Activated naive CD8-positive, alpha-beta T cell treated with anti-CD3 and anti-CD28 coated beads, Interleukin-2, amount 50 U/mL, for 24 hours (primary cell): Measurements from ENCODE around the gene REXO4.

Experiments
- ATAC-seq: fragments of 150-1000 bp; cut with Tn5 transposase; one replicate; pipeline ENCODE4 v1.10.0; 2021
- DNase-seq: peaks from one replicate; pipeline ENCODE4 v3.0.0; 2021
- H3K27ac Mint-ChIP-seq: one replicate; pipeline ENCODE4 v1.8.0; 2021; ENCODE audit warnings: mild to moderate bottlenecking, mixed read lengths
- H3K27me3 Mint-ChIP-seq: one replicate; pipeline ENCODE4 v1.8.0; 2021; ENCODE audit warnings: mixed read lengths
- H3K36me3 Mint-ChIP-seq: one replicate; pipeline ENCODE4 v1.8.0; 2021; ENCODE audit warnings: low read depth, mixed read lengths
- H3K4me1 Mint-ChIP-seq: one replicate; pipeline ENCODE4 v1.8.0; 2021; ENCODE audit warnings: mixed read lengths
- H3K4me3 Mint-ChIP-seq: one replicate; pipeline ENCODE4 v1.8.0; 2021; ENCODE audit warnings: mild to moderate bottlenecking, moderate library complexity, mixed read lengths
- H3K9me3 Mint-ChIP-seq: one replicate; pipeline ENCODE4 v1.8.0; 2021; ENCODE audit warnings: mixed read lengths

The REXO4 gene

GRCh38 chr9:133362359-133363044 lies 55.3 kb downstream of the REXO4 start:
- H3K9me3 Mint-ChIP-seq, result no peaks in the 10 kb centered on the region
- DNase-seq, result no peak
- H3K27ac Mint-ChIP-seq, result peak overlapping the region; percentile 52
- no peak for ATAC-seq
- H3K36me3 Mint-ChIP-seq, result peaks cover 55% of the 10 kb centered on the region
- H3K4me1 Mint-ChIP-seq, result peaks cover 43% of the 10 kb centered on the region
- no peak overlapping the region for H3K4me3 Mint-ChIP-seq
- no peaks in the 10 kb centered on the region for H3K27me3 Mint-ChIP-seq

DNA sequence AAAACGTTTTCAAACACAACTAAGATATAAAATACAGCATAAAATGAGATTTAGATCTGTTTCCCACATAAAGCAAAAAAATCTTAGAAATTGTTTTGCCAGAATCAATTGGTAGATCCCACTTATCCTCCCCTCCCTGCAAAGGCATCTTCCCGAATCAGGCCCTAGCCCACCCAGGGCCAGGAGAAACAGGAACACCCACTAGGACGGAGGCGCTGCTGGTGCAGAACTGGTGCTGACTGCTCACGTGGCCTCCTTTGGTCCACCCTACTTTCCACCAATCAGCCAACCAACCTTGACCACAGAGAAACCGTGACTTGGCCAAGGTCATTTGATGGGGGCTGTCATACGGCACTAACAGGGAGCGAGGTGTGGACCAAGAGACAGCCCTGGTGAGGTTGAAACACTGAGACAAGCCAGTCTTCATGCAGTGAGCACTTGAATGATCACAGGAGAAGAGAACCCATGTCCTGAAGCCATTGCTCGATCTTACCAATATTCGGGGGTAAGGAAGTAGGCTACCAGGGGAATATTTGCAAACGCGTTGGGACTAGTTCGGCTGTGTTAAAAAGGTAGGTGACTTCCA lies 56.2 kb downstream of the REXO4 start:
- no peak overlapping the region for H3K4me3 Mint-ChIP-seq
- no peak for ATAC-seq

GRCh38 chr9:133360400-133361393 lies 57.1 kb downstream of the REXO4 start:
- peak; percentile 19 for ATAC-seq
- Mint-ChIP-seq H3K27me3 (no peaks in the 10 kb centered on the region), H3K27ac (peak overlapping the region; percentile 77), H3K4me1 (peaks cover 44% of the 10 kb centered on the region), H3K36me3 (peaks cover 42% of the 10 kb centered on the region), H3K4me3 (no peak overlapping the region), H3K9me3 (no peaks in the 10 kb centered on the region)
- no peak for DNase-seq

More for the DNA sequence above, 56.2 kb downstream of the REXO4 start:
- Mint-ChIP-seq H3K36me3 (peaks cover 51% of the 10 kb centered on the region), H3K4me1 (peaks cover 46% of the 10 kb centered on the region), H3K27me3 (no peaks in the 10 kb centered on the region), H3K27ac (peak overlapping the region; percentile 77), H3K9me3 (no peaks in the 10 kb centered on the region)
- DNase-seq, result no peak

DNA sequence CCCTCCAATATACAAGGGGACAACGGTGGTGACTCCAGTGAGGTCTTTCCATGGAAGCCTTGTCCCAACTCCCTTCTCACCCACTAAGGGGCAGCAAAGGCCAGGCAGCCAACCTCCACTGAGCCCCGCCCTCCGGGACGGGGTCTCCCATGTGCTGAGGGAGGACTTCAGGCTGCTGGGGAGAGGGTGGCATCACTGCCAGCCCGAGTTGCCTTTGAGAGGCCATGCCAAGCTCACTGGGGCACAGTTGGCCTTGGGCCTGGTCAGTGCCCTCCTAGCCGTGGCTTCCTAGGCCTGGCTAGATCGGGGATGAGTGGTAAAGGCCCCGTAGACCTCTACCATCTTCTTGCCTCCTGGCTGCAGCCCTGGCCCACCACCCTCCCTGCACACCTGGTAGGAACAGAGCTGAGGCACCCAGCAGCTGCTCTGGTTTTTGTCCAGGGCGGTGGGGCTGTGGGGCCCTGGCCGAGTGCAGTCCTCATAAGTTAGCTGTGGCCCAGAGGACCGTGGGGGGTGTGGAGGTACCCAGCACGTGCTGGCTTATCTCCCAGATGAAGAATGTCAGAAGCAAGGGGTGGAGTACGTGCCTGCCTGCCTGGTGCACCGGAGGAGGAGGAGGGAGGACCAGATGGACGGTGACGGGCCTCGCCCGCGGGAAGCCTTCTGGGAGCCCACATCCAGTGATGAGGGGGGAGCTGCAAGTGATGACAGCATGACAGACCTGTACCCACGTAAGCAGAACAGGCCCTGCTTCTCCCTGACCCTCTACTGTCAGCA lies 58.2 kb downstream of the REXO4 start:
- H3K36me3 Mint-ChIP-seq, result peaks cover 35% of the 10 kb centered on the region
- H3K27ac Mint-ChIP-seq, result peak overlapping the region; percentile 53
- no peaks in the 10 kb centered on the region for H3K27me3 Mint-ChIP-seq
- ATAC-seq (no peak), DNase-seq (no peak)
- peak overlapping the region; percentile 32 for H3K4me3 Mint-ChIP-seq
- peaks cover 50% of the 10 kb centered on the region for H3K4me1 Mint-ChIP-seq
- H3K9me3 Mint-ChIP-seq, result no peaks in the 10 kb centered on the region

DNA sequence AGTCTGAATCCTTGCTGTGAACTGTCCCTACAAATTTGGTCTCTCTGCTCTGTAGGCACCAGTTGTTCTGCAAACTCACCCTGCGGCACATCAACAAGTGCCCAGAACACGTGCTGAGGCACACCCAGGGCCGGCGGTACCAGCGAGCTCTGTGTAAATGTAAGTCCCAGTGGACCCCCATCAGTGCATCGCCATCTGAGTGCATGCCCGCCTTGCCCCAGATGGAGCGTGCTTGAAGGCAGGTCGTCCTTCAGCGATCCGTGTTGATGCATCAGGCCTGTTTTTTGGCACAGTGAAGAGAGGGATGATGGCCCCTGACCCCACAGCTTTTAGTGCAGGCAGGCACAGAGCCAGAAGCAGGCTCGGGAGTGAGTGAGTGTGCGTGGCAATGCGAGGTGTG lies 60.2 kb downstream of the REXO4 start:
- no peaks in the 10 kb centered on the region for H3K27me3 Mint-ChIP-seq

GRCh38 chr9:133356391-133357091 lies 61.3 kb downstream of the REXO4 start, which contains the start of the genes SURF1 and SURF2:
TSS of gene SURF1 (minus strand) at chr9:133356487. CDS start at chr9:133356453, 34 bp downstream.
TSS of gene SURF2 (plus strand) at chr9:133356550. CDS start at chr9:133356593, 43 bp downstream.
- DNase-seq (peak; percentile 94), ATAC-seq (peak; percentile 67)
- Mint-ChIP-seq H3K36me3 (peaks cover 26% of the 10 kb centered on the region), H3K27ac (peak within 1 kb of the TSS; percentile 85), H3K9me3 (no peaks in the 10 kb centered on the region), H3K27me3 (no peaks in the 10 kb centered on the region), H3K4me3 (peak within 1 kb of the TSS; percentile 88), H3K4me1 (peaks cover 45% of the 10 kb centered on the region)

More for the DNA sequence above, 60.2 kb downstream of the REXO4 start:
- Mint-ChIP-seq H3K9me3 (no peaks in the 10 kb centered on the region), H3K4me1 (peaks cover 52% of the 10 kb centered on the region), H3K36me3 (peaks cover 23% of the 10 kb centered on the region), H3K27ac (no peak overlapping the region), H3K4me3 (peak overlapping the region; percentile 79)
- no peak for DNase-seq
- ATAC-seq, result no peak
